IMR-90 (cell line): ENCODE data around the gene ADM2. TPM values are rescaled to one million over a fixed set of nuclear protein-coding genes. Genes with fewer than 3 reads are reported as not detected.

ENCODE experiments used
- ATAC-seq: fragments of 200-7000 bp; cut with Tn5 transposase; 2 replicates; pipeline ENCODE4 v1.9.1; 2020; ENCODE audit warnings: low read depth, mild to moderate bottlenecking, moderate library complexity
- BruUV-seq: library from RNA; stranded (reverse); fragments of 400-500 nt; replicated peaks from 2 replicates; lab custom pipeline; 2021; lab: Mats Ljungman, UMichigan
- CTCF ChIA-PET: fragments of 300-600 bp; formaldehyde crosslinking; extraction: SDS; loops from one replicate; lab custom pipeline; 2021; ENCODE audit warnings: antibody characterized with exemption; lab: Yijun Ruan, JAX
- POLR2A ChIA-PET: fragments of 300-600 bp; sonication (Branson Sonifier 250); formaldehyde crosslinking; loops from one replicate; lab custom pipeline; 2022; ENCODE audit warnings: antibody characterized with exemption; ENCODE audit not compliant: unreplicated experiment; lab: Charles Lee
- DNase-seq: peaks from one replicate; pipeline ENCODE4 v3.0.0; 2013
- H2AFZ ChIP-seq: replicated peaks from 2 replicates; pipeline ENCODE3; 2013; ENCODE audit warnings: low read length, mild to moderate bottlenecking; ENCODE audit not compliant: poor library complexity
- H2AK5ac ChIP-seq: 2 replicates; pipeline ENCODE4 v1.6.1; 2013; ENCODE audit warnings: low read depth, low read length, inconsistent platforms
- H2AK9ac ChIP-seq: replicated peaks from 2 replicates; pipeline ENCODE3; 2013; ENCODE audit warnings: mild to moderate bottlenecking, low read depth, low read length, moderate library complexity; ENCODE audit not compliant: poor library complexity
- H2BK120ac ChIP-seq: 2 replicates; pipeline ENCODE4 v1.6.1; 2013; ENCODE audit warnings: low read depth, low read length, inconsistent platforms
- H2BK15ac ChIP-seq: 3 replicates; pipeline ENCODE4 v1.6.1; 2013; ENCODE audit warnings: low read depth, low read length, inconsistent platforms
- H2BK20ac ChIP-seq: 2 replicates; pipeline ENCODE4 v1.6.1; 2013; ENCODE audit warnings: low read depth, mild to moderate bottlenecking, inconsistent platforms, low read length, moderate library complexity
- H2BK5ac ChIP-seq: 2 replicates; pipeline ENCODE4 v1.6.1; 2013; ENCODE audit warnings: mild to moderate bottlenecking, low read depth, low read length, inconsistent platforms; ENCODE audit not compliant: poor library complexity, severe bottlenecking
- H3K14ac ChIP-seq: replicated peaks from 2 replicates; pipeline ENCODE4 v1.6.1; 2013; ENCODE audit warnings: low read depth, low read length, inconsistent platforms
- H3K18ac ChIP-seq: 2 replicates; pipeline ENCODE4 v1.6.1; 2013; ENCODE audit warnings: low read depth, low read length, control low read depth
- H3K23ac ChIP-seq: 2 replicates; pipeline ENCODE4 v1.6.1; 2013; ENCODE audit warnings: low read depth, low read length, inconsistent platforms
- H3K27ac ChIP-seq: 2 replicates; pipeline ENCODE4 v1.5.1; 2013; ENCODE audit warnings: mild to moderate bottlenecking, control low read depth, low read length; ENCODE audit not compliant: insufficient read depth
- H3K27me3 ChIP-seq: 2 replicates; pipeline ENCODE4 v1.6.1; 2013; ENCODE audit warnings: low read length; ENCODE audit not compliant: control insufficient read depth, insufficient read depth
- H3K36me3 ChIP-seq: 2 replicates; pipeline ENCODE4 v1.6.1; 2013; ENCODE audit warnings: low read length, mixed read lengths; ENCODE audit not compliant: control insufficient read depth, insufficient read depth
- H3K4ac ChIP-seq: 2 replicates; pipeline ENCODE4 v1.6.1; 2013; ENCODE audit warnings: low read depth, low read length, inconsistent platforms
- H3K4me1 ChIP-seq: 2 replicates; pipeline ENCODE4 v1.6.1; 2013; ENCODE audit warnings: low read length, mixed read lengths; ENCODE audit not compliant: control insufficient read depth, insufficient read depth
- H3K4me2 ChIP-seq: 2 replicates; pipeline ENCODE4 v1.6.1; 2013; ENCODE audit warnings: low read depth, mild to moderate bottlenecking, control low read depth, low read length, moderate library complexity
- H3K4me3 ChIP-seq: 2 replicates; pipeline ENCODE4 v1.5.1; 2013; ENCODE audit warnings: low read depth, mild to moderate bottlenecking, control low read depth, low read length, moderate library complexity; ENCODE audit not compliant: insufficient read depth
- H3K56ac ChIP-seq: 2 replicates; pipeline ENCODE4 v1.6.1; 2013; ENCODE audit warnings: low read length, inconsistent platforms; ENCODE audit not compliant: insufficient read depth; ENCODE audit errors: extremely low read depth
- H3K79me1 ChIP-seq, 2 experiments: 2 replicates each; pipeline ENCODE4 v1.6.1; 2013; ENCODE audit warnings: low read length in 2 of 2, inconsistent platforms in 1 of 2, low read depth in 1 of 2
- H3K9ac ChIP-seq: 2 replicates; pipeline ENCODE4 v1.6.1; 2013; ENCODE audit warnings: low read depth, low read length, control low read depth
- H3K9me1 ChIP-seq: 2 replicates; pipeline ENCODE4 v1.6.1; 2013; ENCODE audit warnings: low read length, inconsistent platforms; ENCODE audit not compliant: insufficient read depth
- H3K9me3 ChIP-seq: 2 replicates; pipeline ENCODE4 v1.6.1; 2013; ENCODE audit warnings: low read length; ENCODE audit not compliant: control insufficient read depth, insufficient read depth
- H4K20me1 ChIP-seq: 2 replicates; pipeline ENCODE4 v1.6.1; 2013; ENCODE audit warnings: low read length, inconsistent platforms; ENCODE audit not compliant: insufficient read depth
- H4K5ac ChIP-seq: 2 replicates; pipeline ENCODE4 v1.6.1; 2013; ENCODE audit warnings: mild to moderate bottlenecking, low read depth, low read length, control low read depth
- H4K8ac ChIP-seq, 2 experiments: 2 replicates each; pipeline ENCODE4 v1.6.1; 2013; ENCODE audit warnings: low read depth in 2 of 2, low read length in 2 of 2, control low read depth in 1 of 2, inconsistent platforms in 1 of 2
- H4K91ac ChIP-seq: 2 replicates; pipeline ENCODE4 v1.6.1; 2013; ENCODE audit warnings: low read depth, low read length, inconsistent platforms; ENCODE audit not compliant: insufficient read depth
- POLR2A ChIP-seq: IDR thresholded peaks from 2 replicates; pipeline ENCODE4 v1.6.1; 2012; ENCODE audit warnings: mild to moderate bottlenecking, low read depth, low read length
- SMC3 ChIP-seq: fragments of 150-350 bp; IDR thresholded peaks from 2 replicates; pipeline ENCODE4 v1.6.1; 2016; ENCODE audit warnings: low read depth, mild to moderate bottlenecking, antibody characterized with exemption, low read length, moderate library complexity
- WGBS, 2 experiments: methylation state at CpG; one replicate each; pipeline versions ENCODE4 v1.1.5 to v1.1.7; 2013; ENCODE audit warnings: missing lambda C conversion rate in 2 of 2; ENCODE audit not compliant: insufficient read length in 1 of 2; ENCODE audit errors: extremely low coverage in 2 of 2; 5-methylcytosine and 5-hydroxymethylcytosine counted together
- dilution Hi-C: fragments of 300-500 bp; cut with HindIII; formaldehyde crosslinking; loops from one replicate; pipeline ENCODE4 v1.14.3; 2018; ENCODE audit warnings: low sequenced_read_pairs; ENCODE audit not compliant: unreplicated experiment
- in situ Hi-C: fragments of 300-500 bp; cut with MboI; formaldehyde crosslinking; loops from 3 replicates; pipeline ENCODE4 v1.14.3; 2019; ENCODE audit warnings: low sequenced_read_pairs, inconsistent platforms, mixed read lengths
- intact Hi-C: fragments of 100-400 bp; cut with micrococcal nuclease; formaldehyde crosslinking; loops from 2 replicates; pipeline ENCODE4 v1.10.0; 2022
- polyA plus RNA-seq, 3 experiments: library from polyadenylated mRNA; depleted of rRNA; stranded (reverse); fragments of >200 nt; gene quantifications; 2 replicates each; pipeline ENCODE4 v1.2.3, GENCODE V29; 2012; ENCODE audit warnings: low replicate concordance in 1 of 3
- total RNA-seq: library from RNA; depleted of rRNA; stranded (reverse); fragments of >200 nt; gene quantifications from 2 replicates; pipeline ENCODE4 v1.2.3, GENCODE V29; 2012

ADM2 gene
- total and polyA plus RNA-seq, 2 of the 4 experiments (the other 2 are of a cell fraction), result 0.18 to 2.3 TPM

DNA sequence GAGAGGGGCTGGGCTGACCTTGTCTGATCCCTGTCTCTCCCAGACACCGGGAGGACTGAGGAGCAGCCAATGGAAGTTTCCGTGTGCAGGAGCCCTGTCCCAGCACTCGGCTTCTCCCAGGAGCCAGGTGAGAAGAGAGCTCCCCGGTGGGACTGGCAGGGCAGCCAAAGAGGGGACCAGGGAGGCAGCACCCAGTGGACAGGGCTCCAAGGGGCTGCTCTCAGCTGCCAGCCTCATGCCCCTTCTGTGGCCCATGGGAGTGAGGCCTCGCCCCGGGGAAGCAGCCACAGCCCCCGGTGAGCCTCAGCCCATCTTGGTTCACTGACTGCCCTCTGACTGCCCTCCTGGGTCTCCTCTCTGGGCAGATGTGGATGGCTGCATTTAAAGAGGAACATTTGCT, 37.3 kb downstream of the ADM2 start:
- no peak for DNase-seq
- no peak overlapping the region for H3K9ac ChIP-seq
- no TSS peak for BruUV-seq
- H2BK15ac ChIP-seq, result no peak overlapping the region
- peaks cover 11% of the 10 kb centered on the region for H4K20me1 ChIP-seq
- no peak overlapping the region for H3K4ac ChIP-seq
- intact Hi-C loops, result no loop called here
- no peak overlapping the region for H3K4me2 ChIP-seq
- no peak overlapping the region for H4K91ac ChIP-seq
- H3K14ac ChIP-seq, result no peak overlapping the region
- no peak overlapping the region for H2BK20ac ChIP-seq
- no peak overlapping the region for H4K8ac ChIP-seq
- no peaks in the 10 kb centered on the region for H3K9me1 ChIP-seq
- 100% methylated on average over 2 of the region's 7 CpGs; no CpG with 5 or more reads in 1 of the 2 experiments for WGBS, 2 experiments
- POLR2A ChIA-PET, result no interaction called here
- H2BK5ac ChIP-seq, result no peak overlapping the region
- no peaks in the 10 kb centered on the region for H3K9me3 ChIP-seq
- H3K23ac ChIP-seq, result no peak overlapping the region
- TF ChIP-seq SMC3, result no peak
- TF ChIP-seq POLR2A, result no peak
- H2AK5ac ChIP-seq, result no peak overlapping the region
- ATAC-seq, result no peak
- no peak overlapping the region for H2AK9ac ChIP-seq
- CTCF ChIA-PET, result no interaction called here
- H2AFZ ChIP-seq, result no peak overlapping the region
- no peak overlapping the region for H3K56ac ChIP-seq
- in situ Hi-C loops, result no loop called here
- no peaks in the 10 kb centered on the region for H3K4me1 ChIP-seq
- peaks cover 20 to 47% of the 10 kb centered on the region in 2 experiments for H3K79me1 ChIP-seq
- no peaks in the 10 kb centered on the region for H3K27me3 ChIP-seq
- H3K27ac ChIP-seq, result no peak overlapping the region
- no peak overlapping the region for H2BK120ac ChIP-seq
- no peak overlapping the region for H4K5ac ChIP-seq
- H3K18ac ChIP-seq, result no peak overlapping the region
- peaks cover 45% of the 10 kb centered on the region for H3K36me3 ChIP-seq
- dilution Hi-C loops, result no loop called here
- H3K4me3 ChIP-seq, result no peak overlapping the region
